NB4 (cell line): ENCODE results near the gene STXBP1.

ENCODE experiments used
- DNase-seq: peaks from one replicate; pipeline ENCODE4 v3.0.0; 2010; ENCODE audit warnings: low read depth
- H3K4me3 ChIP-seq: one replicate; pipeline ENCODE4 v1.5.1; 2011; ENCODE audit warnings: mild to moderate bottlenecking, low read depth, low read length, moderate library complexity
- CTCF ChIP-seq: IDR thresholded peaks from one replicate; pipeline ENCODE4 v1.5.1; 2012; ENCODE audit warnings: low read depth, low read length
- MAX ChIP-seq: IDR thresholded peaks from 2 replicates; pipeline ENCODE4 v1.6.1; 2011; ENCODE audit warnings: low read depth, low read length
- MYC ChIP-seq: IDR thresholded peaks from 2 replicates; pipeline ENCODE4 v1.6.1; 2011; ENCODE audit warnings: low read depth, low read length
- POLR2A ChIP-seq: IDR thresholded peaks from 2 replicates; pipeline ENCODE4 v1.6.1; 2011; ENCODE audit warnings: mild to moderate bottlenecking; ENCODE audit not compliant: insufficient read length; ENCODE audit errors: extremely low read depth

Gene STXBP1

GRCh38 chr9:127664324-127664677 is 52.2 kb downstream of the STXBP1 start:
- TF ChIP-seq CTCF (no peak), MAX (no peak), MYC (no peak), POLR2A (no peak)

GRCh38 chr9:127664678-127665507 is 52.8 kb downstream of the STXBP1 start:
- no peak for DNase-seq
- TF ChIP-seq POLR2A (no peak), CTCF (no peak), MAX (no peak), MYC (no peak)

More at GRCh38 chr9:127664324-127664677, 52.2 kb downstream of the STXBP1 start:
- H3K4me3 ChIP-seq: no peak overlapping the region
- no peak for DNase-seq

GRCh38 chr9:127667127-127667844 is 55.2 kb downstream of the STXBP1 start:
- DNase-seq: no peak
- no peak for TF ChIP-seq CTCF
- TF ChIP-seq MYC: no peak
- TF ChIP-seq POLR2A: no peak
- no peak for TF ChIP-seq MAX
- no peak overlapping the region for H3K4me3 ChIP-seq

More at GRCh38 chr9:127664678-127665507, 52.8 kb downstream of the STXBP1 start:
- no peak overlapping the region for H3K4me3 ChIP-seq

GRCh38 chr9:127667906-127668305 is 55.8 kb downstream of the STXBP1 start:
- no peak for DNase-seq
- no peak overlapping the region for H3K4me3 ChIP-seq
- TF ChIP-seq POLR2A: no peak
- TF ChIP-seq CTCF: no peak

- no peak for TF ChIP-seq MAX
- TF ChIP-seq POLR2A: no peak
- no peak for TF ChIP-seq MYC
- TF ChIP-seq CTCF: no peak
- no peak for DNase-seq
- no peak overlapping the region for H3K4me3 ChIP-seq
Observed at GRCh38 chr9:127673234-127673633, 61.2 kb downstream of the STXBP1 start.
